Stomach (tissue), 4 donors: ENCODE data around the gene ZDHHC3.

ENCODE experiments used
- CTCF ChIP-seq, 7 experiments: fragments of 450-650 bp in 4 of 7; fragments of 200-600 bp in 3 of 7; sonication (generic) in 3 of 7; IDR thresholded peaks; one replicate each; pipeline ENCODE4 v1.5.1; 2016 to 2019; ENCODE audit warnings: antibody characterized with exemption in 7 of 7, control low read depth in 2 of 7, mild to moderate bottlenecking in 1 of 7
- EP300 ChIP-seq: sonication (generic); formaldehyde crosslinking; IDR thresholded peaks from one replicate; pipeline ENCODE4 v1.6.1; 2017; ENCODE audit warnings: antibody characterized with exemption
- POLR2A ChIP-seq, 4 donors: fragments of 450-650 bp; IDR thresholded peaks; one replicate each; pipeline ENCODE4 v1.6.1; 2016; ENCODE audit warnings: antibody characterized with exemption in 4 of 4, control low read depth in 2 of 4, mild to moderate bottlenecking in 1 of 4, moderate library complexity in 1 of 4

GRCh38 chr3:45003406-45003805 is 27.4 kb upstream of the ZDHHC3 start:
- TF ChIP-seq POLR2A (IDR thresholded peaks at IDR 0.05) (no peak), EP300 (no peak), CTCF (IDR thresholded peaks at IDR 0.05) (no peak)
